ENCODE results near the gene CRMP1.
A peak's percentile ranks its signal among the peaks of the same experiment; 100 is the strongest.

- TF ChIP-seq STAT6 (CRISPR knock-in tag; conservative IDR thresholded peaks at IDR 0.05; ENCODE audit: low read depth) (no peak), IRF1 (CRISPR knock-in tag; IDR thresholded peaks at IDR 0.05) (no peak), ZNF232 (CRISPR knock-in tag; IDR thresholded peaks at IDR 0.05) (no peak), CTCF (IDR thresholded peaks at IDR 0.05) (no peak), HMGXB4 (CRISPR knock-in tag; IDR thresholded peaks at IDR 0.05) (0 out of 2 replicates have a peak, but pooled peaks have one; percentile 11), ZMAT4 (CRISPR knock-in tag; IDR thresholded peaks at IDR 0.05) (no peak), ZSCAN18 (CRISPR knock-in tag; IDR thresholded peaks at IDR 0.05) (no peak), ATF2 (CRISPR knock-in tag; IDR thresholded peaks at IDR 0.05; ENCODE audit: borderline replicate concordance, low read depth) (no peak), RORB (CRISPR knock-in tag; IDR thresholded peaks at IDR 0.05) (no peak), HMGA2 (CRISPR knock-in tag; IDR thresholded peaks at IDR 0.05) (no peak), ATF3 (CRISPR knock-in tag; conservative IDR thresholded peaks at IDR 0.05) (no peak)
Measured at GRCh38 chr4:5887011-5887360, 5.9 kb downstream of the CRMP1 start.

Data from WTC11 (cell line).